ENCODE measurements around the gene FGF23.

GRCh38 chr12:4323396-4323795 is 56.1 kb downstream of the FGF23 start:
- TF ChIP-seq CTCF (IDR thresholded peaks at IDR 0.05) (no peak), POLR2A (IDR thresholded peaks at IDR 0.05) (no peak)

Measured in body of pancreas (tissue), 4 donors.